ENCODE measurements around the gene NELL1. TPM values are rescaled to one million over a fixed set of nuclear protein-coding genes. Genes with fewer than 3 reads are reported as not detected.

NELL1 gene
- total and polyA plus RNA-seq, 2 donors (not counting 3 experiments of a cell fraction or from before 2014, with no cell fraction given), result not detected

DNA sequence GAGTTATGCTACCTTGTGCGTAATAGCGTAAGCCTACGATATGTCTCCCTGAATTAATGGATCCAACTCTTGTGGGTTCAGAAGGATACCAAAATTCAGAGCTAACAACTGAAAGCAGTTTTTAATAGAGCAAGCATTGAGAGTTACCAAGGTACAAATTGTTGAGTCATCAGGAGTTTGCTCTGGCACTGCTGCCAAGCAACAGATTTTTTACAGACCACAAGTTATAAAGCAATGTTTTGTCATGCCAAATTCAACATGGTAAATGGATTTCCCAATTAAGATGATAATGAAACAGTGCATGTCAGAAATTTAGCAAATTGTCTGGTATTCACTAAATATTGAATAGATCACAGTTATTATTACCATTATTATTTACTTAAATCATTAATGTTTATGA, 295.6 kb downstream of the NELL1 start:
- no TSS peak for BruUV-seq (replicated peaks)
- FAIRE-seq, result no peak
- no peak for TF ChIP-seq MYC (IDR thresholded peaks at IDR 0.05; ENCODE audit: low read depth, low read length)
- no peak for TF ChIP-seq GATA2 (IDR thresholded peaks at IDR 0.05; ENCODE audit: insufficient read depth, insufficient read length, low read depth, low read length)
- no peak for TF ChIP-seq EZH2 (IDR thresholded peaks at IDR 0.05; ENCODE audit: borderline replicate concordance, low read depth, low read length, severe bottlenecking)
- TF ChIP-seq, protein P1, sequence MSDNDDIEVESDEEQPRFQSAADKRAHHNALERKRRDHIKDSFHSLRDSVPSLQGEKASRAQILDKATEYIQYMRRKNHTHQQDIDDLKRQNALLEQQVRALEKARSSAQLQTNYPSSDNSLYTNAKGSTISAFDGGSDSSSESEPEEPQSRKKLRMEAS (IDR thresholded peaks at IDR 0.05; ENCODE audit: insufficient read depth, insufficient read length), result no peak
- no peak for TF ChIP-seq JUN (IDR thresholded peaks at IDR 0.05; ENCODE audit: borderline replicate concordance, insufficient read depth, insufficient read length, low read depth)
- TF ChIP-seq FOS (IDR thresholded peaks at IDR 0.05; ENCODE audit: borderline replicate concordance, insufficient read depth, low read length), result no peak
- no peak overlapping the region for H3K27ac ChIP-seq (ENCODE audit: insufficient read depth, low read depth, low read length)
- H3K79me2 ChIP-seq (ENCODE audit: control insufficient read depth, insufficient read depth, low read length), result no peaks in the 10 kb centered on the region
- no peaks in the 10 kb centered on the region for H3K36me3 ChIP-seq (ENCODE audit: control insufficient read depth in 2 of 2, extremely low read depth in 1 of 2, insufficient read depth in 2 of 2, low read length in 2 of 2)
- ChIA-PET POLR2A (no interaction called here), CTCF (no interaction called here)
- no peaks in the 10 kb centered on the region for H3K9me1 ChIP-seq (replicated peaks; ENCODE audit: control insufficient read depth, extremely low read depth, insufficient read depth, low read length)
- no peak overlapping the region for H2AFZ ChIP-seq (ENCODE audit: low read depth, low read length)
- no peaks in the 10 kb centered on the region for H4K20me1 ChIP-seq (replicated peaks; ENCODE audit: control insufficient read depth, extremely low read depth, insufficient read depth, low read length)
- H3K4me2 ChIP-seq (ENCODE audit: insufficient read depth, low read length), result no peak overlapping the region
- no peaks in the 10 kb centered on the region for H3K27me3 ChIP-seq (ENCODE audit: control insufficient read depth in 2 of 2, insufficient read depth in 2 of 2, low read length in 2 of 2)
- peaks cover 10% of the 10 kb centered on the region for H3K9me3 ChIP-seq (replicated peaks; ENCODE audit: control insufficient read depth, insufficient read depth, low read length)
- no peak overlapping the region for H3K4me3 ChIP-seq (replicated peaks in 1 of 3; ENCODE audit: insufficient read depth in 1 of 3, low read depth in 1 of 3, low read length in 3 of 3)
- H3K4me1 ChIP-seq (ENCODE audit: control insufficient read depth, extremely low read depth, insufficient read depth, low read length), result no peaks in the 10 kb centered on the region
- dilution Hi-C loops (cut with MboI; ENCODE audit: extremely low pct_ligation_motif_present, low sequenced_read_pairs) (no loop called here), intact Hi-C loops (cut with micrococcal nuclease) (no loop called here)
- DNase-seq (ENCODE audit: low read depth, low spot score), result no peak
- no peak overlapping the region for H3K9ac ChIP-seq (replicated peaks; ENCODE audit: extremely low read depth, insufficient read depth, low read length)

DNA sequence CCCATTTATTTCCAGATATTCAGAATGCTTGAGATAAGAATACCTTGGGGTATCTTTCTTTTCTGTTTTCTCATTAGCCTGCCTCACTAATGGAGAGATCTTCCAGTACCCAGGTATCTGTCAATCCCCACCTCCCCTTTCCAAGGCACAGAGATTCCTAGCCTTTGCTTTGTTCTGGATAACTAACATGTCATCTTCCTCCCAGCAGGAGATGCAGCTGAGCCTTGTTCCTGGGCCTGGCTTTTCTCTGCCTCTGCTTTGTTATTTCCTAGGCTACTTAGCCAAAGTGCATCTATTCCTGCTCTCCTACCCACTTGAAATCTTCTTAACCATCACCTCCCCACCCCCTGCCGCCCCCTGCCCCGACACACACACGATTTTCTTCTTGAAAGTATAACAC, 297.1 kb downstream of the NELL1 start:
- ChIA-PET POLR2A (no interaction called here), CTCF (no interaction called here)
- Histone ChIP-seq H4K20me1 (replicated peaks; ENCODE audit: control insufficient read depth, extremely low read depth, insufficient read depth, low read length) (no peaks in the 10 kb centered on the region), H3K36me3 (ENCODE audit: control insufficient read depth in 2 of 2, extremely low read depth in 1 of 2, insufficient read depth in 2 of 2, low read length in 2 of 2) (no peaks in the 10 kb centered on the region), H3K9me1 (replicated peaks; ENCODE audit: control insufficient read depth, extremely low read depth, insufficient read depth, low read length) (no peaks in the 10 kb centered on the region), H3K9ac (replicated peaks; ENCODE audit: extremely low read depth, insufficient read depth, low read length) (no peak overlapping the region), H3K4me1 (ENCODE audit: control insufficient read depth, extremely low read depth, insufficient read depth, low read length) (no peaks in the 10 kb centered on the region), H2AFZ (ENCODE audit: low read depth, low read length) (no peak overlapping the region), H3K9me3 (replicated peaks; ENCODE audit: control insufficient read depth, insufficient read depth, low read length) (peaks cover 10% of the 10 kb centered on the region), H3K79me2 (ENCODE audit: control insufficient read depth, insufficient read depth, low read length) (no peaks in the 10 kb centered on the region), H3K4me2 (ENCODE audit: insufficient read depth, low read length) (no peak overlapping the region), H3K27ac (ENCODE audit: insufficient read depth, low read depth, low read length) (no peak overlapping the region), H3K27me3 (ENCODE audit: control insufficient read depth in 2 of 2, insufficient read depth in 2 of 2, low read length in 2 of 2) (no peaks in the 10 kb centered on the region), H3K4me3 (replicated peaks in 1 of 3; ENCODE audit: insufficient read depth in 1 of 3, low read depth in 1 of 3, low read length in 3 of 3) (no peak overlapping the region)
- DNase-seq (ENCODE audit: low read depth, low spot score) (no peak), FAIRE-seq (no peak)
- intact Hi-C loops (cut with micrococcal nuclease) (no loop called here), dilution Hi-C loops (cut with MboI; ENCODE audit: extremely low pct_ligation_motif_present, low sequenced_read_pairs) (no loop called here)
- no TSS peak for BruUV-seq (replicated peaks)
- no peak for TF ChIP-seq POLR2A (IDR thresholded peaks at IDR 0.05; ENCODE audit: low read depth, low read length)
- TF ChIP-seq FOS (IDR thresholded peaks at IDR 0.05; ENCODE audit: borderline replicate concordance, insufficient read depth, low read length), result no peak
- no peak for TF ChIP-seq EZH2 (IDR thresholded peaks at IDR 0.05; ENCODE audit: borderline replicate concordance, low read depth, low read length, severe bottlenecking)
- TF ChIP-seq, protein P1 (IDR thresholded peaks at IDR 0.05; ENCODE audit: insufficient read depth, insufficient read length), result no peak
- TF ChIP-seq GATA2 (IDR thresholded peaks at IDR 0.05; ENCODE audit: insufficient read depth, insufficient read length, low read depth, low read length), result no peak
- TF ChIP-seq MYC (IDR thresholded peaks at IDR 0.05; ENCODE audit: low read depth, low read length), result no peak
- TF ChIP-seq, protein P2, sequence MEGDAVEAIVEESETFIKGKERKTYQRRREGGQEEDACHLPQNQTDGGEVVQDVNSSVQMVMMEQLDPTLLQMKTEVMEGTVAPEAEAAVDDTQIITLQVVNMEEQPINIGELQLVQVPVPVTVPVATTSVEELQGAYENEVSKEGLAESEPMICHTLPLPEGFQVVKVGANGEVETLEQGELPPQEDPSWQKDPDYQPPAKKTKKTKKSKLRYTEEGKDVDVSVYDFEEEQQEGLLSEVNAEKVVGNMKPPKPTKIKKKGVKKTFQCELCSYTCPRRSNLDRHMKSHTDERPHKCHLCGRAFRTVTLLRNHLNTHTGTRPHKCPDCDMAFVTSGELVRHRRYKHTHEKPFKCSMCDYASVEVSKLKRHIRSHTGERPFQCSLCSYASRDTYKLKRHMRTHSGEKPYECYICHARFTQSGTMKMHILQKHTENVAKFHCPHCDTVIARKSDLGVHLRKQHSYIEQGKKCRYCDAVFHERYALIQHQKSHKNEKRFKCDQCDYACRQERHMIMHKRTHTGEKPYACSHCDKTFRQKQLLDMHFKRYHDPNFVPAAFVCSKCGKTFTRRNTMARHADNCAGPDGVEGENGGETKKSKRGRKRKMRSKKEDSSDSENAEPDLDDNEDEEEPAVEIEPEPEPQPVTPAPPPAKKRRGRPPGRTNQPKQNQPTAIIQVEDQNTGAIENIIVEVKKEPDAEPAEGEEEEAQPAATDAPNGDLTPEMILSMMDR (IDR thresholded peaks at IDR 0.05; ENCODE audit: extremely low read depth in 1 of 2, insufficient read depth in 1 of 2, low read depth in 1 of 2, low read length in 2 of 2), result no peak
- TF ChIP-seq JUN (IDR thresholded peaks at IDR 0.05; ENCODE audit: borderline replicate concordance, insufficient read depth, insufficient read length, low read depth), result no peak
- no peak for TF ChIP-seq POLR2AphosphoS5 (IDR thresholded peaks at IDR 0.05; ENCODE audit: insufficient read depth, low read depth, low read length)

All from endothelial cell of umbilical vein (primary cell).